SK-N-SH treated with all-trans-retinoic acid at 6 μM for 48 hours (cell line): ENCODE results near the gene PDCD1.

Source experiments
- ATAC-seq: fragments of 200-7000 bp; cut with Tn5 transposase; 3 replicates; pipeline ENCODE4 v1.9.1; 2020; ENCODE audit warnings: mild to moderate bottlenecking, moderate library complexity
- ARNTL ChIP-seq: fragments of 450-650 bp; formaldehyde crosslinking; IDR thresholded peaks from 2 replicates; pipeline ENCODE4 v1.5.0; 2020; ENCODE audit warnings: low read depth, mild to moderate bottlenecking, moderate library complexity, borderline replicate concordance
- BACH2 ChIP-seq: fragments of 250-450 bp; sonication (Bioruptor Pico); IDR thresholded peaks from 2 replicates; pipeline ENCODE4 v1.9.0; 2021; ENCODE audit warnings: mild to moderate bottlenecking, borderline replicate concordance
- CREB5 ChIP-seq: fragments of 250-450 bp; sonication (Bioruptor Pico); IDR thresholded peaks from 2 replicates; pipeline ENCODE4 v1.5.1; 2020; ENCODE audit warnings: low read depth, mild to moderate bottlenecking, moderate library complexity
- CSDC2 ChIP-seq: fragments of 250-450 bp; sonication (Bioruptor Pico); IDR thresholded peaks from 2 replicates; pipeline ENCODE4 v1.5.0; 2020; ENCODE audit warnings: mild to moderate bottlenecking, moderate library complexity
- CSRNP3 ChIP-seq: fragments of 250-450 bp; sonication (Bioruptor Pico); IDR thresholded peaks from 2 replicates; pipeline ENCODE4 v1.5.1; 2021; ENCODE audit warnings: mild to moderate bottlenecking, moderate library complexity
- ESRRG ChIP-seq: fragments of 250-450 bp; sonication (Bioruptor Pico); IDR thresholded peaks from 2 replicates; pipeline ENCODE4 v1.6.1; 2021; ENCODE audit warnings: mild to moderate bottlenecking
- GLIS3 ChIP-seq: fragments of 250-450 bp; sonication (Bioruptor Pico); IDR thresholded peaks from 2 replicates; pipeline ENCODE4 v1.5.0; 2020; ENCODE audit warnings: mild to moderate bottlenecking, moderate library complexity
- ISL1 ChIP-seq: fragments of 250-450 bp; sonication (Bioruptor Pico); IDR thresholded peaks from 2 replicates; pipeline ENCODE4 v2.1.2; 2022; ENCODE audit warnings: mild to moderate bottlenecking, moderate library complexity
- OSR1 ChIP-seq: fragments of 250-450 bp; sonication (Bioruptor Pico); IDR thresholded peaks from 2 replicates; pipeline ENCODE4 v1.8.0; 2022; ENCODE audit warnings: moderate library complexity, mild to moderate bottlenecking, inconsistent platforms
- PATZ1 ChIP-seq: fragments of 250-450 bp; sonication (Bioruptor Pico); IDR thresholded peaks from 2 replicates; pipeline ENCODE4 v1.8.0; 2020; ENCODE audit warnings: mild to moderate bottlenecking, moderate library complexity, borderline replicate concordance
- POU6F1 ChIP-seq: fragments of 250-450 bp; sonication (Bioruptor Pico); IDR thresholded peaks from 2 replicates; pipeline ENCODE4 v1.8.0; 2021; ENCODE audit warnings: low read depth, mild to moderate bottlenecking, moderate library complexity, borderline replicate concordance
- PPARA ChIP-seq: fragments of 250-450 bp; sonication (Bioruptor Pico); IDR thresholded peaks from 2 replicates; pipeline ENCODE4 v1.5.0; 2020; ENCODE audit warnings: mild to moderate bottlenecking, borderline replicate concordance
- TCF4 ChIP-seq: fragments of 250-450 bp; sonication (Bioruptor Pico); IDR thresholded peaks from 2 replicates; pipeline ENCODE4 v1.8.0; 2021; ENCODE audit warnings: mild to moderate bottlenecking, moderate library complexity, borderline replicate concordance
- TSHZ2 ChIP-seq: fragments of 250-450 bp; sonication (Bioruptor Pico); IDR thresholded peaks from 2 replicates; pipeline ENCODE4 v1.5.0; 2020; ENCODE audit warnings: mild to moderate bottlenecking, moderate library complexity
- ZFP30 ChIP-seq: fragments of 450-650 bp; formaldehyde crosslinking; IDR thresholded peaks from 2 replicates; pipeline ENCODE4 v1.5.0; 2022; ENCODE audit warnings: mild to moderate bottlenecking, moderate library complexity
- ZNF565 ChIP-seq: fragments of 450-650 bp; formaldehyde crosslinking; conservative IDR thresholded peaks from 2 replicates; pipeline ENCODE4 v1.5.0; 2020; ENCODE audit warnings: low read depth, mild to moderate bottlenecking, moderate library complexity

Gene PDCD1

GRCh38 chr2:241885946-241886643 is 27.4 kb upstream of the PDCD1 start:
- TF ChIP-seq CSRNP3 (CRISPR knock-in tag) (no peak), ZFP30 (CRISPR knock-in tag) (no peak), OSR1 (CRISPR knock-in tag) (no peak), ISL1 (no peak), POU6F1 (CRISPR knock-in tag) (no peak), ESRRG (no peak), TCF4 (no peak), GLIS3 (CRISPR knock-in tag) (no peak), ZNF565 (no peak), PPARA (no peak), CREB5 (CRISPR knock-in tag) (no peak)
- ATAC-seq: no peak

- ATAC-seq: no peak
- no peak for TF ChIP-seq PPARA
- TF ChIP-seq, all 23 proteins: peak for 0
Measured at GRCh38 chr2:241885291-241885945, 26.7 kb upstream of the PDCD1 start.

GRCh38 chr2:241884951-241885290 is 26.2 kb upstream of the PDCD1 start:
- TF ChIP-seq BACH2 (CRISPR knock-in tag): no peak
- no peak for TF ChIP-seq ESRRG
- no peak for TF ChIP-seq ZNF565
- no peak for TF ChIP-seq POU6F1 (CRISPR knock-in tag)
- no peak for TF ChIP-seq CSDC2
- no peak for TF ChIP-seq PPARA
- TF ChIP-seq PATZ1: no peak
- TF ChIP-seq ARNTL (CRISPR knock-in tag): no peak
- TF ChIP-seq ISL1: no peak
- TF ChIP-seq OSR1 (CRISPR knock-in tag): no peak
- no peak for TF ChIP-seq TSHZ2 (CRISPR knock-in tag)
- ATAC-seq: no peak
